NCI-H2107 treated with DMSO at 0.1 percent for 48 hours (cell line): ENCODE data around the gene SORL1-AS1.
"Not testable (repeated sequence)": the region's sequence is repeated elsewhere in the genome, so short reads cannot be mapped to it uniquely, and the experiment has no call there.

Experiments
- DNase-seq: peaks from one replicate; lab custom pipeline; 2025; ENCODE audit not compliant: unreplicated experiment; lab: John Stamatoyannopoulos, UW

The SORL1-AS1 gene

GRCh38 chr11:121431820-121432526, 20.8 kb downstream of the SORL1-AS1 start:
- DNase-seq: no peak

GRCh38 chr11:121429556-121429955, 23.2 kb downstream of the SORL1-AS1 start:
- DNase-seq: no peak

DNA sequence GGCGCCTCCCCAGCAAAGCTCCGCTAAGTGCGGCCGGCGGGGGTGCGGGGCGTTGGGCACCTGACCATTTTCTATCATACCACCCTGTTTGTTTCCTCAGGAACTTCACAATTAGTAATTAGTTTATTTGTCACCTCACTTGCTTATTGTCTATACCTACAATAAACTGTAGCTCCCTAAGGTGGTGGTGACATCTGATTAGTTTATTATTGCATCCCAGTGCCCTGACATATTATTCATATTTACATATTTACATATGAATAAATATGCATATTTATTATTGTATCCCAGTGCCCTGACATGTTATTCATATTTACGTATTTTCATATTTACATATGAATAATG, 25.4 kb downstream of the SORL1-AS1 start:
- DNase-seq: no peak

DNA sequence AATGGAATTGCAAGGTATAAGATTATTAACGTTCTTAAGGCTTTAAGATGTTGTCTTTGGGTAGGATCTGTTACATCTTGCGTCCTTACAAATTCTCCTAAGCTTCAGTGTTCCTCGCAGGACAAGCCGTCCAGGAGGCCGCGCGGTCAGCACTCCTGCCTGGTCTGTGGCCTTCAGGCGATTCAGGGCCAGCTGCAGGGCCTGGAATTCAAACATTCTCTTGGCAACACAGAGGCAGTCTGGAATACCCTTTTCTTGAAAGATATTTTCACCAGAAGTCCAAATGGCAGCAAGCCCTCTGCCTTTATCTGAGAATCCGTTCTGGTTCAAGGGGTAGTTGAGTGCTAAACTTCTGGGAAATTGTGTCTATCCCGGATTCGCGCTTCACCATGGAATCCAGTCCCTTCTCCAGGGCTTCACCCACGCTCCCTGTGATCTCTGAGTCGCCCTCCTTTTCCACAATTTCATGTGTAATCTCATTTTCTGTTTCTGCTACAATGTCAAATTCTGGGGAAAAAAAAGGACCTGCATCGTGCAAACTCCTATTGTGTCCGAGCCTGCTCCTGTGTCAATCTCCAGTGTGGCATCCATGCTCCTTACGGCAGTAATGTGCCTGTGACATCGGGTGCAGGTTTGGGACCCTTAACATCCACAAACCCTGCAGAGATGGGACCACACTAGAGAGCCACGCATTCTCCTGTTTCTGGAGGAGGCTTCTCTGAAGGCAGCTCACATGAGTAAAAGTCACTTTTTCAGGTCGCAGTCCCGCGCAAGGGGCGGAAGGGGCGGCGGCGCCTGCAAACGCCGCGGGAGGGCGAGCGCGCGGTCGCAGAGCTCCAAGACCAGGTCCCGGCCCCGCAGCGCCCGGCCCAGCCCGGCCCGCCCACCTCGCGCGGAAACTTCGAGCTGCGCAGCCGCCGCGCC, 26.0 kb downstream of the SORL1-AS1 start:
- DNase-seq: no peak

DNA sequence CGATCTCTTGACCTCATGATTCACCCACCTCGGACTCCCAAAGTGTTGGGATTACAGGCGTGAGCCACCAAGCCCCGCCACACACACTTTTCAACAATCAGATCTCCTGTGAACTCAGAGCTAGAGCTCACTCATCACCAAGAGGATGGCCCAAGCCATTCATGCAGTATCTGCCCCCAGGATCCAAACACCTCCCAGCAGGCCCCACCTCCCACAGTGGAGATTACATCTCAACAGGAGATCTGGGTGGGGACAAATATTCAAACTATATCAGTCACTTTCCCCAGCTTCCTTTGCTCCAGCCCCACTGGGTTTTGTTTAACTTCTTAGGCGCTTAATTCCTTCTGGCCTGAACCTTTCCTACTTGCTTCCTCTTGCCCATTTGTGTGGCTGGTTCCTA, 26.9 kb downstream of the SORL1-AS1 start:
- no peak for DNase-seq

- no peak for DNase-seq
Measured at GRCh38 chr11:121422675-121423074, 30.1 kb downstream of the SORL1-AS1 start.

- DNase-seq: no peak
Measured at GRCh38 chr11:121421149-121421901, 31.4 kb downstream of the SORL1-AS1 start.

GRCh38 chr11:121420398-121420797, 32.4 kb downstream of the SORL1-AS1 start:
- no peak for DNase-seq

DNA sequence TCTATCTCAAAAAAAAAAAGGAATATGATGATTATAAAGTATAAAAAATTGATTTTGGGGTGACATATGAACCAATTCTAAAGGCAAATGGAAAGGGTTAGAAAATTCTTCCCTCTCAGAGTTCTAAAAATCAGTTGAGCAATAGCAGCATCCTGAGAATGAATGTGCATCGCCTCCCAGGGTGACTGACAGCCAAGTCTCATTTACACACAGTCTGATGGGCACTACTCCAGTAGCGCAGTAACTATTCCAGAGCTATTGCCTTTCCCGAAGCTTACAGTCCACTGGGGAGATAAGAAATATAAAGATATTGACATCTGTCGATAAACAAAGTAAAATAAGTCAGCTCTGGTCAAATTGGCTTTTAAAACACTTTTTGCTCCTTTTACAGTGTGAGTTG, 32.9 kb downstream of the SORL1-AS1 start:
- DNase-seq: no peak

DNA sequence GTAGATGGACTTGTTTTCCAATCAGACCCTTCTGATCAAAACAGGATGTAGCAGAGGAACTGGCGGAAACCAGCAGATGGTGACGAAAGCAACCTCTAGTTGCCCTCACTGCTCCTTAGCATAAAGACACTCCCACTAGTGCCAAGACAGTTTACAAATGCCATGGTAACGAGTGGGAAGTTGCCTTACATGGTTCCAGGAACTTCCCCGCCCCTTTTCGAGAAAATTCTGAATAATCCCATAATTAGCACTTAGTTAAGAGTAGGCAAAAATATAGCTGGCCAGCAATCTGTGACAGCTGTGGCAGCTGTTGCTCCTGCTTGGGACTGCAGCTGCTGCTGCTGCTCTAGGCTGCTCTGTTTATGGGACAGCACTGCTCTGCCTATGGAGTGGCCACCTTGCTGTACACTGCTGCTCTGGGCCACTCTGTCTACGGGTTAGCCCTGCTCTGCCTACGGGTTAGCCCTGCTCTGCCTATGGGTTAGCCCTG, 34.1 kb downstream of the SORL1-AS1 start:
- DNase-seq: no peak

DNA sequence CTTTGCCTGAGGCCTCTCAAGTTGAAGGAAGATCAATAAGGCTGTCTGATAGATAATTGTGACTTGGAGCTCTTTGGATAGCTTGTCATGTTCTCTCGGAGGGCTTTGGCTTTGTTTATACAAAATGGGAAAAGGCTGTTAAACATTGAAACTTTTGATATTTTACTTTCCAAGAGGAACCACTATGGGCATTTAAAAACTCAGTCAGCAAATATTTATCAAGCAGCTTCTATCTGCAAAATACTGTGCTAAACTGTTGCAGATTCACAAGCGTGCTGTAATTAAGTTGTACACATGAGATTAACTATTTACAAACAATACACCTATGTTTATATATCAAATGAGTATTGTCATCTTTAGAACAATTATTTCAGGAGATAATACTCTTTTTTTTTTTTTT, 35.2 kb downstream of the SORL1-AS1 start:
- no peak for DNase-seq

- DNase-seq: peak; percentile 28
Measured at GRCh38 chr11:121417055-121417551, 35.7 kb downstream of the SORL1-AS1 start.

DNA sequence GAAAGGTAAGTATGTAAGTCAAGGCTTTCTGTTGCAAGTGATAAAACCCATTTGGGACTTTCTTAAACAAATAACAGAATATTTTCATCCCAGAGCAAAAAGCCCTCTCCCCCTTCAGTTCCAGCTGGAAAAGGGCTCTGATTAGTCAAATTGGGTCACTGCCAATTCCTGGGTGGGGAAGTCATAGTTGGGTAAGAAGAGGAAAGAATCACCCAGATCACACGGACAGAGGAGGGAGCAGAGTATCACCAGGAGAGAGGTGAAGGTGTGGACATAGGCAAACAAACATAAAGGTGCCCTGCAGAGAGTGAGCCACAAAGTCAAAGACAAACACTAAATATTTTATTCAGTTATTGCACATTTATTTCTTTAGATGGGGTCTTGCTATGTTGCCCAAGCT, 36.9 kb downstream of the SORL1-AS1 start:
- DNase-seq: no peak

DNA sequence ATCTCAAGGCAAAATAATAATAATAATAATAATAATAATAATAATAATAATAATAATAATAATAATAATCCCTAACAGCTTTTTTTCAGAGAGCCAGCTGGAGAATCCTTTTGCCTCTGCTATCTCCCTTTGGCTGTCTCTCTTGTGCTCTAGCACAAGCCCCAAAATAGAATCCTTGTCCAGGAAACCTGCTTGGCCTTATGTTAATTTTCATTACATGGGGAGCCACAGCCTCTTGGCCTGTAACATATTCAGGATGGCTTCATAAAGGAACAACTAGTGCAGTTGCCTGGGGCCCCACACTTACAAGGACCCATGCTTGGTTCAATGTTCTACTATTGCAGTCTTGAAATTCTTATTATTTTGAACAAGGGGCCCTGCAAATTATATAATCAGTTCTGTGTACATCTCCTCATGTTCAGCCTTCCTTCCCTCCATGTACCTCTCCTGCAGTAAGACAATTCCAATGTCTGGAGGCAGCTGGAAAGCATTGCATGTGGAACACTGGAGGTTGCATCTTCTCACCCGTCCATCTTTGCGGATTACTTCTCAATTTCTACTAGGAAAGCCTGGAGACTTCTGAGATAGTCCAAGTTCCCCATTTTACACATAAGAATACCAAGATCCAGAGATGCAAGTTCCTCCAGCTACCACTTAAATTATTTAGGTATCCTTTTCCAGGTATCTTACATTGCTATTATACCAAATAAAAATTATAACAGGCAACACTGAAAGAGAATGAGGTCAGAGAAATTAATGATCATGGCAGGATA, 38.4 kb downstream of the SORL1-AS1 start:
- DNase-seq: no peak

DNA sequence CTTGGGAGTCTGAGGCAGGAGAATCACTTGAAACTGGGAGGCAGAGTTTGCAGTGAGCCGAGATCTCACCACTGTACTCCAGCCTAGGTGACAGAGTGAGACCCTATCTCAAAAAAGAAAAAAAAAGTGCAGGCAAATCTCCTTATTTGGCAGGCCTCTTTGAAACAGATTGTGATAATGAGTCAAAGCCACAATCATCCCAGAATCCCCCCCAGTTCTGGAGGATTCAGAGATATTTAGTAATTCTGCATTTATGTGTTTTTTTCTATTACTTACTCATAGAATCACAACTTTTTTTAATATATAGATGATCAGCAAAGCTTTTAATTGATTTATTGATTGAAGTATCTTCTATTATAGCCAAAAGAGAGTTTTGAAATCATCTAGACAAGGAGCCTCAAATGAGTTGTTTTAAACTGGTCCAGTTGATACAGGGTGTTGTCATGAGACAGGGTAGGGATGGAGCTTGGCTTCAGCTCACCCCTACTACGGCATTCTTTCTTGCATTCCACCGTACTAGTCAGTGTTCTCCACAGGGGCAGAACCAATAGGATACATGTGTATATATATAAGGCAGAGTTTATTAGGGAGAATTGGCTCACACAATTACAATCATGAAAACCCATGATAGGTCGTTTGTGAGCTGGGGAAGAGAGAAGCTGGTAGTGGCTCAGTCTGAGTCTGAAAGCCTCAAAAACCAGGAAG, 39.9 kb downstream of the SORL1-AS1 start:
- DNase-seq: no peak

GRCh38 chr11:121412000-121412587, 40.7 kb downstream of the SORL1-AS1 start:
- no peak for DNase-seq

- not testable (repeated sequence) for DNase-seq
Measured at GRCh38 chr11:121411330-121411729, 41.4 kb downstream of the SORL1-AS1 start.

DNA sequence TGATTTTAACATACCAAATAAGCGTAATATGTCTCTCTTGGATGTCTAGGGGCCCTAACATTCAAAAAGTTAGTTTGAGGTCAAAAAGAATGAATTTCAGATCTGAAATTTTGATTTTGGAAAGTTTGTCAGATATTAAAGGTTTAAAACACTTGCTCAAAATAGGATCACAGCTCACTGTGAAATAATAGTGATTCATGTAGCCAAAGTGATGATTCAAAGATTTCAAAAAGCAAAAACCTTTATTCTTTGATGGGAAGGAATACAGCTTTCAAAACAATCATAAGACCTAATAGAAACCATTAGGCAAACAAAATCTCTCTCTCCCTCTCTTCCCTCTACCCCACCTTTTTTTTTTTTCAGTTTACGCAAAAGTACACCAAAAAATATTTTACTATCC, 42.7 kb downstream of the SORL1-AS1 start:
- DNase-seq: not testable (repeated sequence)

DNA sequence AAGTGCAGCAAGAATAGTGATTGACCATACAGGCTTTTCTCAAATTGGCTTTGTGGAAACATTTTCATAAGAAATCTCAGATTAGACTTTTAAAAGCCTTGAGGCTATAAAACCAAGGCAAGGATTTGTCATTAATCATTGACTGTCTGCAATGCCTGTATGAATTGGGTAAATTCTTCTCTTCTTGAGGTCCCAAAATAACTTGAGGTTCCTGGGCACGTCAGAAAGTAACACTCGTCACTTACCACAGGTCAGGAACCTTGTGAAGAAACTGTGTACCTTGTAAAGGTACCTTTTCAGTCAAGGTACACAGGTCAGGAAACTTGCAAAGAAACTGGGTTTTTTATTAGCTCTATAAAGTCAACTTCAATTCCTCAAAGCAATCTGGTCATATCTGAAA, 43.9 kb downstream of the SORL1-AS1 start:
- no peak for DNase-seq

- DNase-seq: no peak
Measured at GRCh38 chr11:121406291-121406690, 46.5 kb downstream of the SORL1-AS1 start.
